HUES6 (cell line): ENCODE results near the gene PPL.

ENCODE experiments used
- H3K27ac ChIP-seq: 2 replicates; pipeline ENCODE4 v1.7.0; 2013; ENCODE audit warnings: low read depth, mild to moderate bottlenecking, low read length, inconsistent platforms
- H3K27me3 ChIP-seq: 2 replicates; pipeline ENCODE4 v1.6.1; 2013; ENCODE audit warnings: low read length; ENCODE audit not compliant: control insufficient read depth, insufficient read depth
- H3K36me3 ChIP-seq: 2 replicates; pipeline ENCODE4 v1.6.1; 2013; ENCODE audit warnings: low read length; ENCODE audit not compliant: control insufficient read depth, insufficient read depth
- H3K4me1 ChIP-seq: 2 replicates; pipeline ENCODE4 v1.6.1; 2013; ENCODE audit warnings: low read length; ENCODE audit not compliant: control insufficient read depth, insufficient read depth
- H3K4me3 ChIP-seq: 2 replicates; pipeline ENCODE4 v1.5.1; 2013; ENCODE audit warnings: low read depth, low read length
- H3K9ac ChIP-seq: one replicate; pipeline ENCODE4 v1.6.1; 2013; ENCODE audit warnings: mild to moderate bottlenecking, low read length
- H3K9me3 ChIP-seq: 2 replicates; pipeline ENCODE4 v1.6.1; 2013; ENCODE audit warnings: low read depth, low read length; ENCODE audit not compliant: control insufficient read depth, insufficient read depth

Gene PPL

GRCh38 chr16:4839942-4840341 is 97.0 kb downstream of the PPL start:
- peaks cover 88% of the 10 kb centered on the region for H3K36me3 ChIP-seq
- no peak overlapping the region for H3K9ac ChIP-seq
- no peaks in the 10 kb centered on the region for H3K4me1 ChIP-seq
- no peak overlapping the region for H3K4me3 ChIP-seq
- H3K27ac ChIP-seq: no peak overlapping the region
- no peaks in the 10 kb centered on the region for H3K9me3 ChIP-seq
- no peaks in the 10 kb centered on the region for H3K27me3 ChIP-seq

GRCh38 chr16:4837733-4838501 is 99.0 kb downstream of the PPL start:
- Histone ChIP-seq H3K4me3 (no peak overlapping the region), H3K9ac (no peak overlapping the region), H3K9me3 (no peaks in the 10 kb centered on the region), H3K27me3 (no peaks in the 10 kb centered on the region), H3K4me1 (no peaks in the 10 kb centered on the region), H3K27ac (no peak overlapping the region), H3K36me3 (peaks cover 86% of the 10 kb centered on the region)

DNA sequence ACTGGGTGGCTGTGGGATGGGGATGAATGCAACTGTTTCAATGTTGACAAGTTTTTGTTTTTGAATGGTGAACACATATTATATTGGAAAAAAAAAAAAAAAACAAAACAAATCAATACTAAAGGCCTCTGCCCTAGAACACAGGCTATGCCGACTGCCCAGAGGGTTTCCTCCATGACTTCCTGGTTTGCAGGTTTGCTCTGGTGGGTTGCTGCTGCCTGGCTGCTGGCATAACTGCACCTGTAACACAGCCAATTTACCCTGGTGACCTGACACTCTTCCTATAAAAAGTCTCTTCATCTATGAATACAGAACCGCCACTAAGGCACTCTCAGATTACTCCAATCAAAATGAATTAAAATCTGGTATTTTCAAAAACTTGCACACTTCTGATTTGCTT is 100.2 kb downstream of the PPL start:
- Histone ChIP-seq H3K9me3 (no peaks in the 10 kb centered on the region), H3K27ac (no peak overlapping the region), H3K27me3 (no peaks in the 10 kb centered on the region), H3K9ac (no peak overlapping the region), H3K4me1 (no peaks in the 10 kb centered on the region), H3K36me3 (peaks cover 89% of the 10 kb centered on the region), H3K4me3 (no peak overlapping the region)

DNA sequence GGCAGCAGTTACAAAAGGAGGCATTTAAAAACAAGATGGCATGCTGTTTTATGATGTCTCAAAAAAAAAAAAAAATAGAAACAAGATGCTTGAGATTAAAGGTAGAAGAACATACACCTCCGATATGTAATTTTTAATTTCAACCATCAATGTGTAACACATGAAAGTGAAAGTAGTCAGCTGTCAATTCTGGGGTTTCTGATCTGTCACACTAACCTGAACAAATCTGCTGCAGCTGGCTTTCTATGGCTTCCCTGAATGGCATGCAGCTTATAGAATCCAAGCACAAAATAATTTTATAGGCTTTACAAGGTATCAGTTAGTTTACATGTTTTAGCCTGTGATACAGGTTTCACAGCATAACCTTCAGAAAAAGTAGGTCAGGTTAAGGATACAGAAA is 103.4 kb downstream of the PPL start:
- Histone ChIP-seq H3K27ac (no peak overlapping the region), H3K4me1 (no peaks in the 10 kb centered on the region), H3K9me3 (no peaks in the 10 kb centered on the region), H3K27me3 (no peaks in the 10 kb centered on the region), H3K4me3 (no peak overlapping the region), H3K36me3 (peaks cover 86% of the 10 kb centered on the region), H3K9ac (no peak overlapping the region)

- Histone ChIP-seq H3K36me3 (peaks cover 84% of the 10 kb centered on the region), H3K9ac (no peak overlapping the region), H3K4me1 (no peaks in the 10 kb centered on the region)
Observed at GRCh38 chr16:4832698-4833343, 104.1 kb downstream of the PPL start.

More at GRCh38 chr16:4832698-4833343, 104.1 kb downstream of the PPL start:
- no peak overlapping the region for H3K27ac ChIP-seq
- H3K9me3 ChIP-seq: no peaks in the 10 kb centered on the region
- H3K4me3 ChIP-seq: no peak overlapping the region
- no peaks in the 10 kb centered on the region for H3K27me3 ChIP-seq
